Transverse colon (tissue), 1 donor: ENCODE measurements around the gene DNLZ.

Source experiments
- EP300 ChIP-seq: sonication (generic); formaldehyde crosslinking; IDR thresholded peaks from one replicate; pipeline ENCODE4 v1.6.1; 2017; ENCODE audit warnings: antibody characterized with exemption, low read depth
- POLR2A ChIP-seq: fragments of 450-650 bp; IDR thresholded peaks from one replicate; pipeline ENCODE4 v1.6.1; 2016; ENCODE audit warnings: antibody characterized with exemption, mild to moderate bottlenecking, moderate library complexity

DNA sequence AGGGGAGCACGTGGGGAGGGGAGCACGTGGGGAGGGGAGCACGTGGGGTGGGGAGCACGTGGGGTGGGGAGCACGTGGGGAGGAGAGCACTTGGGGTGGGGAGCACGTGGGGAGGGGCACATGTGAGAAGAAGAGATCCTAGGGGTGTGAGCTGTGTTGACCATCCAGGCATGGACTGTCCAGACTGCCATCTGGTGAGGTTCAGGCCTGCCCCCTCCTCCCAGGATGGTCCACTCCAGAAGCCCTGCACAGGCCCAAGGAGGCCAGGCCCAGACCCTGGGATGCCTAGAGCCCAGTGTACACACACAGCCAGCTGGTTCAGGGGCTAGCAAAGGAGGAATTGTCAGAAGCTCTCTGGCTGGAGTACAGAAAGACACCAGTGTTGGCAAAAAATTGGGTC lies 34.1 kb upstream of the DNLZ start:
- no peak for TF ChIP-seq POLR2A
- TF ChIP-seq EP300 = no peak
